OCI-LY1 (cell line): ENCODE data around the gene ROR1.
"Not testable (repeated sequence)": the region's sequence is repeated elsewhere in the genome, so short reads cannot be mapped to it uniquely, and the experiment has no call there.

Experiments used
- H2AFZ ChIP-seq: fragments of 200-600 bp; sonication (generic), shearing (Covaris generic); 2 replicates; pipeline ENCODE4 v1.6.0; 2014; ENCODE audit warnings: antibody characterized with exemption, mild to moderate bottlenecking, low read length
- H3F3A ChIP-seq: fragments of 200-600 bp; sonication (generic), shearing (Covaris generic); 2 replicates; pipeline ENCODE4 v1.6.0; 2014; ENCODE audit warnings: mild to moderate bottlenecking, antibody characterized with exemption, low read length, moderate library complexity; ENCODE audit not compliant: insufficient read depth
- H3K27ac ChIP-seq: fragments of 200-600 bp; sonication (generic); 2 replicates; pipeline ENCODE4 v1.5.1; 2014; ENCODE audit warnings: low read length, mixed run types, mild to moderate bottlenecking, low read depth; ENCODE audit not compliant: poor library complexity, severe bottlenecking
- H3K27me3 ChIP-seq: fragments of 200-600 bp; sonication (generic); 2 replicates; pipeline ENCODE4 v1.6.0; 2014; ENCODE audit warnings: antibody characterized with exemption, mild to moderate bottlenecking, low read length, moderate library complexity; ENCODE audit not compliant: insufficient read depth
- H3K36me3 ChIP-seq: fragments of 200-600 bp; sonication (generic); 2 replicates; pipeline ENCODE4 v1.6.1; 2014; ENCODE audit warnings: mild to moderate bottlenecking, antibody characterized with exemption, low read length, moderate library complexity, mixed read lengths; ENCODE audit not compliant: insufficient read depth
- H3K4me1 ChIP-seq: fragments of 200-600 bp; sonication (generic); 2 replicates; pipeline ENCODE4 v1.5.1; 2014; ENCODE audit warnings: mild to moderate bottlenecking, low read length, moderate library complexity; ENCODE audit not compliant: insufficient read depth, severe bottlenecking
- H3K4me2 ChIP-seq: fragments of 200-600 bp; sonication (generic), shearing (Covaris generic); 2 replicates; pipeline ENCODE4 v1.6.1; 2014; ENCODE audit warnings: low read length
- H3K4me3 ChIP-seq: fragments of 200-600 bp; sonication (generic); 2 replicates; pipeline ENCODE4 v1.5.1; 2014; ENCODE audit warnings: low read length, low read depth, mild to moderate bottlenecking, mixed read lengths; ENCODE audit not compliant: poor library complexity, severe bottlenecking
- H3K79me2 ChIP-seq: fragments of 200-600 bp; shearing (Covaris generic); 2 replicates; pipeline ENCODE4 v1.6.1; 2016; ENCODE audit warnings: mixed run types, low read length, mixed read lengths; ENCODE audit not compliant: insufficient read depth
- H3K9ac ChIP-seq: fragments of 200-600 bp; sonication (generic), shearing (Covaris generic); 2 replicates; pipeline ENCODE4 v1.6.1; 2014; ENCODE audit warnings: mild to moderate bottlenecking, low read length, mixed read lengths
- H3K9me2 ChIP-seq: fragments of 200-600 bp; sonication (generic), shearing (Covaris generic); 2 replicates; pipeline ENCODE4 v1.6.1; 2014; ENCODE audit warnings: low read depth, mild to moderate bottlenecking, low read length, mixed read lengths
- H3K9me3 ChIP-seq: fragments of 200-600 bp; shearing (Covaris generic); 2 replicates; pipeline ENCODE4 v1.6.1; 2014; ENCODE audit warnings: low read length, mixed read lengths
- H4K20me1 ChIP-seq: fragments of 200-600 bp; sonication (generic), shearing (Covaris generic); 2 replicates; pipeline ENCODE4 v1.6.0; 2016; ENCODE audit warnings: mild to moderate bottlenecking, low read length; ENCODE audit not compliant: insufficient read depth
- EZH2 ChIP-seq: fragments of 200-600 bp; sonication (generic), shearing (Covaris generic); IDR thresholded peaks from 2 replicates; pipeline ENCODE4 v1.8.0; 2017; ENCODE audit warnings: borderline replicate concordance, mixed run types, mild to moderate bottlenecking, antibody characterized with exemption, low read length, moderate library complexity, mixed read lengths
- TF ChIP-seq, protein P1 (sequence below): fragments of 200-600 bp; sonication (generic), shearing (Covaris generic); IDR thresholded peaks from 2 replicates; pipeline ENCODE4 v1.5.1; 2017; ENCODE audit warnings: mild to moderate bottlenecking, antibody characterized with exemption, low read length, moderate library complexity, mixed read lengths

The ROR1 gene

GRCh38 chr1:63784083-63784482, 10.3 kb downstream of the ROR1 start:
- H3K79me2 ChIP-seq = no peaks in the 10 kb centered on the region
- H3K9me3 ChIP-seq = no peaks in the 10 kb centered on the region
- no peaks in the 10 kb centered on the region for H3K9me2 ChIP-seq
- no peak for TF ChIP-seq EZH2
- TF ChIP-seq, protein P1, sequence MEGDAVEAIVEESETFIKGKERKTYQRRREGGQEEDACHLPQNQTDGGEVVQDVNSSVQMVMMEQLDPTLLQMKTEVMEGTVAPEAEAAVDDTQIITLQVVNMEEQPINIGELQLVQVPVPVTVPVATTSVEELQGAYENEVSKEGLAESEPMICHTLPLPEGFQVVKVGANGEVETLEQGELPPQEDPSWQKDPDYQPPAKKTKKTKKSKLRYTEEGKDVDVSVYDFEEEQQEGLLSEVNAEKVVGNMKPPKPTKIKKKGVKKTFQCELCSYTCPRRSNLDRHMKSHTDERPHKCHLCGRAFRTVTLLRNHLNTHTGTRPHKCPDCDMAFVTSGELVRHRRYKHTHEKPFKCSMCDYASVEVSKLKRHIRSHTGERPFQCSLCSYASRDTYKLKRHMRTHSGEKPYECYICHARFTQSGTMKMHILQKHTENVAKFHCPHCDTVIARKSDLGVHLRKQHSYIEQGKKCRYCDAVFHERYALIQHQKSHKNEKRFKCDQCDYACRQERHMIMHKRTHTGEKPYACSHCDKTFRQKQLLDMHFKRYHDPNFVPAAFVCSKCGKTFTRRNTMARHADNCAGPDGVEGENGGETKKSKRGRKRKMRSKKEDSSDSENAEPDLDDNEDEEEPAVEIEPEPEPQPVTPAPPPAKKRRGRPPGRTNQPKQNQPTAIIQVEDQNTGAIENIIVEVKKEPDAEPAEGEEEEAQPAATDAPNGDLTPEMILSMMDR = no peak
- H3K4me1 ChIP-seq = no peaks in the 10 kb centered on the region
- no peak overlapping the region for H3K4me2 ChIP-seq
- H3K9ac ChIP-seq = no peak overlapping the region
- no peak overlapping the region for H3K4me3 ChIP-seq
- no peak overlapping the region for H2AFZ ChIP-seq
- no peaks in the 10 kb centered on the region for H4K20me1 ChIP-seq
- H3K27ac ChIP-seq = no peak overlapping the region
- no peaks in the 10 kb centered on the region for H3K36me3 ChIP-seq
- no peaks in the 10 kb centered on the region for H3K27me3 ChIP-seq
- no peaks in the 10 kb centered on the region for H3F3A ChIP-seq

- Histone ChIP-seq H3K36me3 (no peaks in the 10 kb centered on the region), H3K9me2 (no peaks in the 10 kb centered on the region), H2AFZ (no peak overlapping the region), H3F3A (no peaks in the 10 kb centered on the region), H3K4me2 (no peak overlapping the region), H3K27ac (no peak overlapping the region), H3K27me3 (no peaks in the 10 kb centered on the region), H3K4me1 (no peaks in the 10 kb centered on the region), H3K9ac (no peak overlapping the region), H3K9me3 (no peaks in the 10 kb centered on the region), H4K20me1 (no peaks in the 10 kb centered on the region), H3K4me3 (no peak overlapping the region), H3K79me2 (no peaks in the 10 kb centered on the region)
- TF ChIP-seq EZH2 = no peak
- TF ChIP-seq, protein P1 = no peak
These were observed 10.9 kb downstream of the ROR1 start for GRCh38 chr1:63784489-63785390.

DNA sequence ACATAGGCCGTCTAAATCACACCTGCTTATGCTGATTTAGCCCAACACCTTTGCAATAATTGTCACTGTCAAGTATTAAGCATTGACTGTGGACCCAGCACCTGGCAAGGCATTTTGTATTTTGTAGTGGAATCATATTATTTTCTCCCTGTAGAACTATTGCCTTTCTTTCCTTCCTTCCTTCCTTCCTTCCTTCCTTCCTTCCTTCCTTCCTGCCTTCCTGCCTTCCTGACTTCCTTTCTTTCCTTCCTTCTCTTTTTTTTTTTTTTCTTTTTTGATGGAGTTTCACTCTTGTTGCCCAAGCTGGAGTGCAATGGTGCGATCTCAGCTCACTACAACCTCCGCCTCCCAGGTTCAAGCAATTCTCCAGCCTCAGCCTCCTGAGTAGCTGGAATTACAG, 13.5 kb downstream of the ROR1 start:
- H3K79me2 ChIP-seq, H3K9ac ChIP-seq, H3K9me2 ChIP-seq, H3K4me1 ChIP-seq, H3K4me2 ChIP-seq, H3K9me3 ChIP-seq, H3K27ac ChIP-seq, H3F3A ChIP-seq, H4K20me1 ChIP-seq, H3K4me3 ChIP-seq, H3K27me3 ChIP-seq, H3K36me3 ChIP-seq, H2AFZ ChIP-seq: not testable (repeated sequence)

GRCh38 chr1:63787875-63788274, 14.1 kb downstream of the ROR1 start:
- H3K27ac ChIP-seq = no peak overlapping the region
- H3K9me2 ChIP-seq = no peaks in the 10 kb centered on the region
- H3K9ac ChIP-seq = no peak overlapping the region
- H4K20me1 ChIP-seq = no peaks in the 10 kb centered on the region
- no peaks in the 10 kb centered on the region for H3K9me3 ChIP-seq
- H3K4me3 ChIP-seq = no peak overlapping the region
- no peaks in the 10 kb centered on the region for H3F3A ChIP-seq
- no peaks in the 10 kb centered on the region for H3K4me1 ChIP-seq
- H3K36me3 ChIP-seq = no peaks in the 10 kb centered on the region
- no peak overlapping the region for H3K4me2 ChIP-seq
- no peak for TF ChIP-seq EZH2
- TF ChIP-seq, protein P1 = no peak
- H3K79me2 ChIP-seq = no peaks in the 10 kb centered on the region
- H2AFZ ChIP-seq = no peak overlapping the region
- H3K27me3 ChIP-seq = no peaks in the 10 kb centered on the region
